Mammary epithelial cell (primary cell): ENCODE results near the gene MYCBPAP.

Experiments used
- EZH2 ChIP-seq: IDR thresholded peaks from 2 replicates; pipeline ENCODE4 v1.6.1; 2012; ENCODE audit warnings: low read length, inconsistent platforms, borderline replicate concordance
- TF ChIP-seq, protein P1 (sequence below), 2 donors: IDR thresholded peaks in 1 of 2; conservative IDR thresholded peaks in 1 of 2; 2 replicates each; pipeline ENCODE4 v1.5.1; 2011 to 2012; ENCODE audit warnings: inconsistent platforms in 2 of 2, low read length in 2 of 2, mild to moderate bottlenecking in 2 of 2, control low read depth in 1 of 2, low read depth in 1 of 2; ENCODE audit not compliant: insufficient read depth in 1 of 2; ENCODE audit errors: extremely low read depth in 1 of 2

DNA sequence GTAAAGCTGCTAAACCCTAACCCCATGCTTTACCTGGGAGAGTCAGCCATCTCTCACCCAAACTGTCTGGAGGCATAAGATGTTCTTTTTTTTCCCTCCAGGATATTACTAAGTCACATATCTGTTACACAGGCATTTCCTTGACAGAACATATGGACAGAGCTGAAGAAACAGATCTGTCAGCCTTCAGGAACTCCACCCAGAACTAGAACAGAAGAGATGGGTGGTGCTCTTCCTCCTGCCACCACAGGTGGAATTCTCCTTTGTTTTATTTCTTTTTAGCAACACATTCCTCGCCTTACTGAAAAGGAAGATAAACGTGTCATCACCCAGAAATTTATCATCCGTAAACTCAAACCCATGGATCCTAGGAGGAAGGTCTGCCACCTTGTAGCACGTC lies 8.8 kb downstream of the MYCBPAP start:
- no peak for TF ChIP-seq EZH2
- TF ChIP-seq, protein P1, sequence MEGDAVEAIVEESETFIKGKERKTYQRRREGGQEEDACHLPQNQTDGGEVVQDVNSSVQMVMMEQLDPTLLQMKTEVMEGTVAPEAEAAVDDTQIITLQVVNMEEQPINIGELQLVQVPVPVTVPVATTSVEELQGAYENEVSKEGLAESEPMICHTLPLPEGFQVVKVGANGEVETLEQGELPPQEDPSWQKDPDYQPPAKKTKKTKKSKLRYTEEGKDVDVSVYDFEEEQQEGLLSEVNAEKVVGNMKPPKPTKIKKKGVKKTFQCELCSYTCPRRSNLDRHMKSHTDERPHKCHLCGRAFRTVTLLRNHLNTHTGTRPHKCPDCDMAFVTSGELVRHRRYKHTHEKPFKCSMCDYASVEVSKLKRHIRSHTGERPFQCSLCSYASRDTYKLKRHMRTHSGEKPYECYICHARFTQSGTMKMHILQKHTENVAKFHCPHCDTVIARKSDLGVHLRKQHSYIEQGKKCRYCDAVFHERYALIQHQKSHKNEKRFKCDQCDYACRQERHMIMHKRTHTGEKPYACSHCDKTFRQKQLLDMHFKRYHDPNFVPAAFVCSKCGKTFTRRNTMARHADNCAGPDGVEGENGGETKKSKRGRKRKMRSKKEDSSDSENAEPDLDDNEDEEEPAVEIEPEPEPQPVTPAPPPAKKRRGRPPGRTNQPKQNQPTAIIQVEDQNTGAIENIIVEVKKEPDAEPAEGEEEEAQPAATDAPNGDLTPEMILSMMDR (conservative IDR thresholded peaks at IDR 0.05 in 1 of 2, IDR thresholded peaks at IDR 0.05 in 1 of 2; ENCODE audit: extremely low read depth in 1 of 2, insufficient read depth in 1 of 2, low read depth in 1 of 2, low read length in 2 of 2), result no peak
